ENCODE measurements around the gene KCNN2. TPM values are rescaled to one million over a fixed set of nuclear protein-coding genes. Genes with fewer than 3 reads are reported as not detected.

Gene KCNN2
- total and polyA plus RNA-seq, 9 of the 15 experiments (the other 6 are each of a cell fraction or from before 2014, with no cell fraction given): 0.07 TPM; not detected in 8

DNA sequence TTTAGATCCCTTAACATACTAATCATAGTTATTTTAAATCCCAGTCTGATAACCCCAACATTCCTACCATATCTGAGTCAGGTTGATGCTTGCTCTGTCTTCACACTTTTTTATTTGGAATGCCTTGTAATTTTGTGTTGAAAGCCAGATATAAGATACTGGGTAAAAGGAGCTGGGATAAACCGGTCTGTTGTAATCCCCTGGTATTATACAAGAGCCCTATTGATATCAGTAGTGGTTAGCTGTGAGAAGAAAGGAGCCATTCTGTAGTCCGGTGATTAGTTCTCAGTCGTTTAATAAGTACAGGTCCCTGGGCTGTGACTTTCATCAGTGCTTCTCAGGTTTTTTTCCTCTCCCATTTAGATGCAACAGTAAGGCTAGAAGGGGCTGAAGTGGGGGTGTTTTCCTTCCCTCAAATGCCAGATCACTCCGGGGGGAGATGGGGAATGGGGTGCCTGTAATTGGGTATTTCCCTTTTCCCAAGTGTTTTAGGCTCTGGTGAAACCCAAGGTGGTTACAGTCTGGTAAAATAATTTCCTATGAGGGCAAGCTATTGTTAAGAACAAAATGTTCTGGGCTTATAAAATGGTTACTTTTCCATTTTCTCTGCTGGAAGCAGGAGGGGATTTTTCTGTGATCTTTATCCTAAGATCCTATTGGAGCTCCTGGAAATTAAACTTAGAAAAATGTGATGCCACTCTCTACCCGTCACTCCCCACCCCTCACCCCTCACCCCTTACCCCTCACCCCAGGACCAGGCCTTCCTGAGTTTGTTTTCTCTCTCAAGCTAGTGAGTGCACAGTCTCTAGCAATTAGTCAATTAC lies 72.7 kb downstream of the KCNN2 start:
- CTCF ChIA-PET (ENCODE audit: low intra/inter-chr PET ratio): no interaction called here
- H3K4me3 ChIP-seq: no peak overlapping the region
- 2% methylated on average over 5 of the region's 5 CpGs for WGBS (ENCODE audit: insufficient coverage, low coverage, missing lambda C conversion rate)
- H2AFZ ChIP-seq (ENCODE audit: low read depth, low read length): no peak overlapping the region
- TF ChIP-seq POLR2H (tag; IDR thresholded peaks at IDR 0.05; ENCODE audit: low read depth) (no peak), ZNF695 (CRISPR knock-in tag; IDR thresholded peaks at IDR 0.05) (no peak), BRF1 (IDR thresholded peaks at IDR 0.05; ENCODE audit: borderline replicate concordance, extremely low read depth, insufficient read length) (no peak), GTF2E2 (tag; IDR thresholded peaks at IDR 0.05) (no peak), YBX1 (IDR thresholded peaks at IDR 0.05) (no peak), RREB1 (CRISPR knock-in tag; IDR thresholded peaks at IDR 0.05) (no peak)
- H4K20me1 ChIP-seq (replicated peaks; ENCODE audit: control insufficient read depth, insufficient read depth, low read length): no peaks in the 10 kb centered on the region
- BruUV-seq (replicated peaks): no TSS peak
- no peaks in the 10 kb centered on the region for H3K9me1 ChIP-seq (ENCODE audit: control insufficient read depth, insufficient read depth, low read length)
- H3K27ac ChIP-seq (ENCODE audit: extremely low read depth, low read depth, low read length): no peak overlapping the region
- no peaks in the 10 kb centered on the region for H3K4me1 ChIP-seq (replicated peaks in 1 of 2; ENCODE audit: control insufficient read depth in 2 of 2, insufficient read depth in 2 of 2, low read length in 2 of 2)
- in situ Hi-C loops (cut with MboI) (no loop called here), intact Hi-C loops (cut with micrococcal nuclease) (no loop called here)
- no peak overlapping the region for H3K9ac ChIP-seq (ENCODE audit: insufficient read depth in 1 of 2, low read depth in 2 of 2, low read length in 2 of 2)
- ATAC-seq (no peak), DNase-seq (ENCODE audit: extremely low read depth in 1 of 4, low spot score in 3 of 4) (no peak), FAIRE-seq (no peak)
- no peak overlapping the region for H3K4me2 ChIP-seq (ENCODE audit: insufficient read depth, low read length)
- H3K9me3 ChIP-seq (replicated peaks; ENCODE audit: control insufficient read depth, insufficient read depth, low read depth, low read length): no peaks in the 10 kb centered on the region; the same call in 1 of the 2 replicates
- no peaks in the 10 kb centered on the region for H3K36me3 ChIP-seq (ENCODE audit: control insufficient read depth, insufficient read depth, low read length)
- no peaks in the 10 kb centered on the region for H3K27me3 ChIP-seq (ENCODE audit: control insufficient read depth in 2 of 2, insufficient read depth in 2 of 2, low read length in 2 of 2)
- H3K79me2 ChIP-seq (ENCODE audit: control insufficient read depth, insufficient read depth, low read length): no peaks in the 10 kb centered on the region
- POLR2A ChIA-PET: no interaction called here

All from K562 (cell line).